Measurements from ENCODE around the gene FCHO2.
"Not testable (repeated sequence)": the region's sequence is repeated elsewhere in the genome, so short reads cannot be mapped to it uniquely, and the experiment has no call there.

The FCHO2 gene

GRCh38 chr5:72957337-72957736 is 1.5 kb downstream of the FCHO2 start:
- peak overlapping the region; percentile 82 for H3K27ac ChIP-seq
- TF ChIP-seq CTCF (conservative IDR thresholded peaks at IDR 0.05) = no peak

GRCh38 chr5:72959257-72959656 is 3.4 kb downstream of the FCHO2 start:
- no peak overlapping the region for H3K27ac ChIP-seq
- no peak for TF ChIP-seq CTCF (conservative IDR thresholded peaks at IDR 0.05)

GRCh38 chr5:72974481-72974880 is 18.6 kb downstream of the FCHO2 start:
- not testable (repeated sequence) for H3K27ac ChIP-seq

DNA sequence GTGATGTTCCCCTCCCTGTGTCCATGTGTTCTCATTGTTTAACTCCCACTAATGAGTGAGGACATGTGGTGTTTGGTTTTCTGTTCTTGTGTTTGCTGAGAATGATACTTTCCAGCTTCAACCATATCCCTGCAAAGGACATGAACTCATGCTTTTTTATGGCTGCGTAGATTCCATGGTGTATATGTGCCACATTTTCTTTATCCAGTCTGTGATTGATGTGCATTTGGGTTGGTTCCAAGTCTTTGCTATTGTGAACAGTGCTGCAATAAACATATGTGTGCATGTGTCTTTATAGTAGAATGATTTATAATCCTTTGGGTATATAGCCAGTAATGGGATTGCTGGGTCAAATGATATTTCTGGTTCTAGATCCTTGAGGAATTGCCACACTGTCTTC is 21.0 kb downstream of the FCHO2 start:
- not testable (repeated sequence) for H3K27ac ChIP-seq

DNA sequence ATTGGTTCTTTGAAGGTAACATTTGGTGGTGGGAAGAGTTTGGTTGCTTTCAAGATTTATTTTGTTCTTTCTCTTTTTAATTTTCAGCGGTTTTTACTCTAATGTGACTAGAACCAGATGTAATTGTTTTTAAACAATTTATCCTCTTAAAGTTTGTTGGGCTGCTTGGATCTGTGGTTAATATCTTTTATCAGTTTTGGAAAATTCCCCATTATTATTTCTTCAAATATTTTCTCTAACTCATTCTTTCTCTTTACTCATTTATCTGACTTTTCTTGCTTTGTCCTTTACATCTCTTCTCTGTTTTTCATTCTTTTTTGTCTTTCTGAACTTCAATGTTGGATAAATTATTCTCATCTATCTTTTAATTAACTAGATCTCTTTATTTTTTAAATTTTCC is 29.9 kb downstream of the FCHO2 start:
- no peak for TF ChIP-seq CTCF (conservative IDR thresholded peaks at IDR 0.05)
- no peak overlapping the region for H3K27ac ChIP-seq

- H3K27ac ChIP-seq = no peak overlapping the region
- no peak for TF ChIP-seq CTCF (conservative IDR thresholded peaks at IDR 0.05)
These were observed 32.9 kb downstream of the FCHO2 start for GRCh38 chr5:72988769-72989168.

GRCh38 chr5:72991394-72991793 is 35.6 kb downstream of the FCHO2 start:
- H3K27ac ChIP-seq = no peak overlapping the region
- TF ChIP-seq CTCF (conservative IDR thresholded peaks at IDR 0.05) = no peak

DNA sequence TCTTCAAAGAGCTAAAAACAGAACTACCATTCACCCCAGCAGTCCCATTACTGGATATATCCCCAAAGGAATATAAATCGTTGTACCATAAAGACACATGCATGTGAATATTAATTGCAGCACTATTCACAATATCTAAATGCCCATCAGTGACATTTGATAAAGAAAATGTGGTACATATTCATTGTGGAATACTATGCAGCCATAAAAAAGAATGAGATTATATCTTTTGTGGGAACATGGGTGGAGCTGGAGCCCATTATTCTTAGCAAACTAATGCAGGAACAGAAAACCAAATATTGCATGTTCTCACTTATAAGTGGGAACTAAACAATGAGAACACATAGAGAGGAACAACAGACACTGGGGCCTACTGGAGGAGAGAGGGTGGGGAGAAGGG is 38.7 kb downstream of the FCHO2 start:
- H3K27ac ChIP-seq = no peak overlapping the region
- no peak for TF ChIP-seq CTCF (conservative IDR thresholded peaks at IDR 0.05)

DNA sequence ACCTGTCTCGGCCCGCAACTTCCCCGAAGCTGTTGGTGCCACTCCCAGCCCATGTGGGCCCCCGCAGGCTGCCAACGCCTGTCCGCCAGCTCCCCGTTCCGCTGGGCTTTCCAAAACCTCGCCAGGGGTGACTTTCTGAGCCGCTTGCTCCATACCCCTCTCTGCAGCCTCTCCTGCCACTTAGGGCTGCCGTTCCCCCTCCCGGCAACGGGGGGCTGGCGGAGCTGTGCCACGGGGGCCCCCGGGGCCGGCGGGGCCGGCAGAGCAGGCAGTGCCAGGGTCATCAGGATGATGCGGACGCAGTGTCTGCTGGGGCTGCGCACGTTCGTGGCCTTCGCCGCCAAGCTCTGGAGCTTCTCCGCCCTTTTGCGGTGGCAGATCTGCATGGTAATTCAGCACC is 40.8 kb downstream of the FCHO2 start:
- no peak overlapping the region for H3K27ac ChIP-seq
- TF ChIP-seq CTCF (conservative IDR thresholded peaks at IDR 0.05) = no peak
